HG03108 (cell line): ENCODE data around the gene NR3C2.
"Not testable (repeated sequence)": the region's sequence is repeated elsewhere in the genome, so short reads cannot be mapped to it uniquely, and the experiment has no call there.

Experiments
- ATAC-seq: cut with Tn5 transposase; IDR thresholded peaks from one replicate; pipeline ENCODE4 v1.9.1; 2021; ENCODE audit warnings: moderate library complexity; ENCODE audit not compliant: unreplicated experiment

Gene NR3C2

GRCh38 chr4:148182230-148182911 is 259.8 kb downstream of the NR3C2 start:
- ATAC-seq = no peak

GRCh38 chr4:148173397-148174017 is 268.7 kb downstream of the NR3C2 start:
- no peak for ATAC-seq

- ATAC-seq = no peak
These were observed 270.6 kb downstream of the NR3C2 start for GRCh38 chr4:148171596-148171995.

- no peak for ATAC-seq
These were observed 271.5 kb downstream of the NR3C2 start for GRCh38 chr4:148170408-148171365.

GRCh38 chr4:148166132-148166591 is 276.1 kb downstream of the NR3C2 start:
- ATAC-seq = no peak

- ATAC-seq = no peak
These were observed 277.7 kb downstream of the NR3C2 start for GRCh38 chr4:148164557-148164956.

- no peak for ATAC-seq
These were observed 279.2 kb downstream of the NR3C2 start for GRCh38 chr4:148162991-148163390.

- ATAC-seq = no peak
These were observed 279.7 kb downstream of the NR3C2 start for GRCh38 chr4:148162519-148162918.

- no peak for ATAC-seq
These were observed 280.6 kb downstream of the NR3C2 start for GRCh38 chr4:148161601-148162000.

- no peak for ATAC-seq
These were observed 282.4 kb downstream of the NR3C2 start for GRCh38 chr4:148159793-148160192.

GRCh38 chr4:148154769-148155168 is 287.4 kb downstream of the NR3C2 start:
- no peak for ATAC-seq

GRCh38 chr4:148152868-148153625 is 289.2 kb downstream of the NR3C2 start:
- no peak for ATAC-seq

GRCh38 chr4:148151806-148152205 is 290.4 kb downstream of the NR3C2 start:
- no peak for ATAC-seq

- no peak for ATAC-seq
These were observed 296.7 kb downstream of the NR3C2 start for GRCh38 chr4:148145475-148145874.

- ATAC-seq = no peak
These were observed 299.0 kb downstream of the NR3C2 start for GRCh38 chr4:148143174-148143573.

GRCh38 chr4:148141501-148141900 is 300.7 kb downstream of the NR3C2 start:
- no peak for ATAC-seq

GRCh38 chr4:148126825-148127224 is 315.4 kb downstream of the NR3C2 start:
- ATAC-seq = no peak

GRCh38 chr4:148124512-148124911 is 317.7 kb downstream of the NR3C2 start:
- ATAC-seq = no peak

- not testable (repeated sequence) for ATAC-seq
These were observed 319.1 kb downstream of the NR3C2 start for GRCh38 chr4:148123161-148123560.

GRCh38 chr4:148120216-148120615 is 322.0 kb downstream of the NR3C2 start:
- ATAC-seq = no peak

GRCh38 chr4:148118633-148119032 is 323.6 kb downstream of the NR3C2 start:
- no peak for ATAC-seq
